ENCODE data around the gene COL23A1. TPM values are rescaled to one million over a fixed set of nuclear protein-coding genes. Genes with fewer than 3 reads are reported as not detected.

The COL23A1 gene
- total RNA-seq, 4 donors from 2014 or later: 0.44 to 0.65 (median 0.57) TPM; not detected in 1

DNA sequence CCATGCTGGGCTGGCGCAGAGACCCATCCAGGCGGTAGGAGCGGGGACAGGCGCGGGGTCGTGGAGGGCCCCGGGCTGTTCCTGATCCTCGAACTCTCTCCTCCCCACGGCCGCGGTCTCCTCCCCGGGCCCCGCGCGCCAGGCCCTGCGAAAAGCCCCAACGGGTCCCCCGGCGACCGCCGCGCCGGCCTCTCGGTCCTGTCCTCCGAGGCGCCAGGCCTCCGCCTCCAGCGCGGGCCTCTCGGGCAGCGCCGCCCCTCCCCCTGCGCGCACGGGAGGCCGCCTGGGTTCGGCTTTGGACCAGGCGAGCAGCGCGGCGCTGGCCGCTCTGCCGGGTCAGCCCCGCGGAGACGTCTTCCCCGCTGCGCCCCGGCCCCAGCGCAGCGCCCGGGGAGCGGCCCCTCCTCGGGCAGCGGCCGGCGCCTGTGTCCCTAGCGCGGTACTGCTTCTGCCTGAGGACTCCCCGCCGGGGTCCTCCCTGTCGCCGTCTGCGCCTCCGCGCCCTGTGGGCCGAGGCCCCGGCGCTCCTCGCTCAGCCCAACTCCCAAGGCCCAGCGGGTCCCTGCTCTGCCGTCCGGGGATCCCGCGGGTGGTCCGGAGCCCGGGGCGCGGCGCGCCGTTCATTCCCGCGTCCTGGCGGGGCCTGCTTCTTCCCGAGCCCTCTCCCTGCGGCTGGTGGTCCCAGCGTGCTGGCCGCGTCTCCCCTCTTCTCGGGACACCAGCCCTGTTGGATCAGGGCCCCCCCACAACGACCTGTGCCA, 13.4 kb downstream of the COL23A1 start:
- TF ChIP-seq, protein P1, sequence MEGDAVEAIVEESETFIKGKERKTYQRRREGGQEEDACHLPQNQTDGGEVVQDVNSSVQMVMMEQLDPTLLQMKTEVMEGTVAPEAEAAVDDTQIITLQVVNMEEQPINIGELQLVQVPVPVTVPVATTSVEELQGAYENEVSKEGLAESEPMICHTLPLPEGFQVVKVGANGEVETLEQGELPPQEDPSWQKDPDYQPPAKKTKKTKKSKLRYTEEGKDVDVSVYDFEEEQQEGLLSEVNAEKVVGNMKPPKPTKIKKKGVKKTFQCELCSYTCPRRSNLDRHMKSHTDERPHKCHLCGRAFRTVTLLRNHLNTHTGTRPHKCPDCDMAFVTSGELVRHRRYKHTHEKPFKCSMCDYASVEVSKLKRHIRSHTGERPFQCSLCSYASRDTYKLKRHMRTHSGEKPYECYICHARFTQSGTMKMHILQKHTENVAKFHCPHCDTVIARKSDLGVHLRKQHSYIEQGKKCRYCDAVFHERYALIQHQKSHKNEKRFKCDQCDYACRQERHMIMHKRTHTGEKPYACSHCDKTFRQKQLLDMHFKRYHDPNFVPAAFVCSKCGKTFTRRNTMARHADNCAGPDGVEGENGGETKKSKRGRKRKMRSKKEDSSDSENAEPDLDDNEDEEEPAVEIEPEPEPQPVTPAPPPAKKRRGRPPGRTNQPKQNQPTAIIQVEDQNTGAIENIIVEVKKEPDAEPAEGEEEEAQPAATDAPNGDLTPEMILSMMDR (IDR thresholded peaks at IDR 0.05; ENCODE audit: low read depth): no peak

DNA sequence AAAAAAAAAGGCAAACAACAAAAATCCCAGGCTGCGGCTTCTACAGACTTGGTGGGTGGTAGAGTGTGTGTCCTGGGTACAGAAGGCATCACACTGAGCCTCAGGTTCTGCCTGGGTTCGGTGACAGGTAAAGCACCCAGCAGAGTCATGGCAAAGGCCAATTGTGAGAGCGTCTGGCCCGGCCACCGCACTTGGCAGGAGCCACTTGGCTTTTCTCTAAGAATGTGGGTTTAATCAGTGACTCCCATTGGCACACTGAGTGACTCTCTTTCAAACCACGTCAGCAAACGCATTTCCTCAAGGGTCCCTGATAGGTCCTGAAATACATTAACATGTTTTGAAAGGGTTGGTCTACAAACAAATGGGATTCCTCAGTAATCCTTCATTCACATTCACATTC, 17.0 kb downstream of the COL23A1 start:
- TF ChIP-seq, protein P1 (IDR thresholded peaks at IDR 0.05; ENCODE audit: low read depth): no peak

DNA sequence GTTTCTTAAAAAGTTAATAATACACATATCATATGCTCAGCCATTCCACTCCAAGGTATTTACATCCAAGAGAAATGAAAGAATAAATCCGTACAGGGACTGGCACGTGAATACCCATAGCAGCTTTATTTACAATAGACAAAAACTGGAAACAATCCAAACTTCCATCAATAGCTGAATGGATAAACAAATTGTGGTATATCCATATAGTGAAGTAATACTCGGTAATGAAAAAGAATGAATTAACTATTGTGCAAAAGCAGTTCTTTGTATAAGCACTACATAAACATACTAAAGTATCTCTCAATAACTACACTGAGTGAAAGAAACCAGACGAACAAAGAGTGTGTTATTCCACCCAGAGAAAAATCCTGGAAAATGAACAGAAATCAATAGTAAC, 17.6 kb downstream of the COL23A1 start:
- TF ChIP-seq, protein P1 (IDR thresholded peaks at IDR 0.05; ENCODE audit: low read depth): no peak

DNA sequence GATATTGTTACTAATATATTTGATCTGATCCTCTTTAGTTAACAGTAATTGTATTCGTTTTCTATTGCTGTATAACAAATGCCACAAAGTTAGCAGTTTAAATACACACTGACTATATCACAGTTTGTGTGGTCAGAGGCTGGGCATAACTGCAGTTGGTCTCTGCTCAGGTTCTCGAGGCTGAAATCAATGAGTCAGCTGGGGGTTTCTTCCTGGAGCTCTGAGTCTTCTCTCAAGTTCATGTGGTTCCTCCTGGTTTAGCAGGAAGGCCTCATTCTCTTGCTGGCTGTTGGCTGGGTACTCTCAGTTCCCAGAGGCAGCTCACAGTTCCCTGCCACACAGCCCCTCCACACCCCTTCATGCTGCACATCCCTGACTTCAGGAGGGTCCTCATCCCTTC, 20.7 kb downstream of the COL23A1 start:
- TF ChIP-seq, protein P1 (IDR thresholded peaks at IDR 0.05; ENCODE audit: low read depth): no peak

DNA sequence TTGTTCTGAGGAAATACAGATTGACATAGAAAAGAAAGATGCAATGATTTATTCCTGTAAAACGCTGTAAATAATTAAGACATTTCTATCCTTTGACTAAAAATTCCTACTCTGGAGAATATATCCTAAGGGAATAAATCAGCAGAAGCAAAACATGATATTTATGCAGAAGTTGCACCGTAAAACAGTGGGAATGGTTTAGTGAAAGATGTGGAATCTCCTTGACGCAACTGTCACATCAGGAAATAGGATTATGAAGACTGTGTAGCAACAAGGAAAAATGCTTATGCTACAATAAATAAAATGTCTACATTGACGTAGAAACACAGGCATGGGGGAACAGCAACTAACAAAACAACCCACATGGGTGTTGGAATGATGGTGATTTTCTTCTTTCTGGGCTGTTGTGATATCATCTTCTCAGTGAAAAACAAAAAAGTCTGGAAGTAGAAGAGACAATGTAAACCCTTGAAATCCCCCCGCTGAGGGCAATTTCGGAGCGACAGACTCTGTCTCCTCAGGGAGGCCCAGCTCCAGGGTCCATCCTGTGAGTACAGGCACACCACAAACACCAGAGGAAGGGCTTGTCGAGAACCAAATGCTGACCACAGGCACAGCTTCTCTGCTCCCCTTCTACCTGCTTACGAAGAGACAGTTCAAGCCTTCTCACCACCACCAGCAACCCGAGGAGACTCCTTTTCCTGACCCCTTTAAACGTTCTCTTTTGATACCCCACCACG, 25.2 kb downstream of the COL23A1 start:
- TF ChIP-seq, protein P1 (IDR thresholded peaks at IDR 0.05; ENCODE audit: low read depth): no peak

- TF ChIP-seq, protein P1 (IDR thresholded peaks at IDR 0.05; ENCODE audit: low read depth): no peak
Observed at GRCh38 chr5:178564397-178564796, 25.8 kb downstream of the COL23A1 start.

- TF ChIP-seq, protein P1 (IDR thresholded peaks at IDR 0.05; ENCODE audit: low read depth): no peak
Observed at GRCh38 chr5:178563621-178564020, 26.6 kb downstream of the COL23A1 start.
